22Rv1 (cell line): Measurements from ENCODE around the gene GPRIN1.

ENCODE experiments used
- CTCF ChIP-seq: fragments of 450-650 bp; IDR thresholded peaks from 2 replicates; pipeline ENCODE4 v1.5.1; 2017; ENCODE audit warnings: mild to moderate bottlenecking
- ZFX ChIP-seq: fragments of 450-650 bp; IDR thresholded peaks from 2 replicates; pipeline ENCODE4 v1.6.1; 2017; ENCODE audit warnings: antibody characterized with exemption, borderline replicate concordance

- no peak for TF ChIP-seq CTCF
- TF ChIP-seq ZFX = no peak
Measured at GRCh38 chr5:176583076-176583475, 26.9 kb downstream of the GPRIN1 start.
